GM06990 (cell line): ENCODE results near the gene RABEP1.

Source experiments
- DNase-seq: peaks from one replicate; pipeline ENCODE4 v3.0.0-alpha.2; 2011; ENCODE audit not compliant: insufficient read length; ENCODE audit errors: extremely low read depth
- H3K27me3 ChIP-seq: replicated peaks from 2 replicates; pipeline ENCODE4 v1.6.0; 2011; ENCODE audit warnings: low read length; ENCODE audit not compliant: control insufficient read depth, insufficient read depth
- H3K36me3 ChIP-seq: 2 replicates; pipeline ENCODE4 v1.5.1; 2011; ENCODE audit warnings: low read length; ENCODE audit not compliant: control insufficient read depth, insufficient read depth
- H3K4me3 ChIP-seq: replicated peaks from 2 replicates; pipeline ENCODE4 v1.5.1; 2011; ENCODE audit warnings: low read depth, mild to moderate bottlenecking, control low read depth, low read length
- TF ChIP-seq, protein P1 (sequence below): IDR thresholded peaks from 2 replicates; pipeline ENCODE4 v1.5.1; 2011; ENCODE audit warnings: low read length, control low read depth, mild to moderate bottlenecking, inconsistent platforms; ENCODE audit not compliant: insufficient read depth, poor library complexity, severe bottlenecking

RABEP1 gene

DNA sequence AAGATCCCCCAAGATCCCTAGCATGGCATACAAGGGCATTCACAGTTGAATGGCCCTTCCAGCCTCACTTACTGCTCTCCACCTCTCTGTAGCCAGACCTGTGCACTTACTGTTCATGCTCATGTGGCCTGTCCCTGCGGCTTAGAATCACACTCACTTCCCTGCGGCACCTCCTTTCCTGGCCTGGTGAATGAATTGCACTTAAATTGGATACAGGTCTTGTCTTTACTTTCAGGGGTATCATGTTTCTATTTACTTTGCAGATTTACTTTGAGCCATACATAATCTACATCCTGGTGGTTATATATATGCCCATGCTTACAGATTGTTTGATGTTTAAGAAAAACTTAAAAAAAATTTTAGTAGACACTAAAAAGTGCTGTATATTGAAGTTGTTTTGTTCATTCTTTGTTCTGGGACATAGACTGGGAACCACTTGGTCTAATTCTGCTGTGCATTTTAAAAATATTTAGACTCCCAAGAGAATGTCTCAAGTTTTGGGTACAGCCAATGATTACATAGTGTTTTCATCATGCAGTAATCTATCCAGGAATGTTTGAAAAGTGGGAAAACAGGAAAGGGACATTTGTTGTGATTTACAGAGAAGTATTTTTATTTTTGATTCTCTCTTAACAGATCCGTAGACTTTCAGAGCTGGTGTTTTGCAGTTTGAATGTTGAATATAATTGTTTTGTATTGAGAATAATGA lies 73.5 kb downstream of the RABEP1 start:
- DNase-seq = no peak
- Histone ChIP-seq H3K4me3 (no peak overlapping the region), H3K27me3 (no peaks in the 10 kb centered on the region), H3K36me3 (peaks cover 14% of the 10 kb centered on the region)
- TF ChIP-seq, protein P1, sequence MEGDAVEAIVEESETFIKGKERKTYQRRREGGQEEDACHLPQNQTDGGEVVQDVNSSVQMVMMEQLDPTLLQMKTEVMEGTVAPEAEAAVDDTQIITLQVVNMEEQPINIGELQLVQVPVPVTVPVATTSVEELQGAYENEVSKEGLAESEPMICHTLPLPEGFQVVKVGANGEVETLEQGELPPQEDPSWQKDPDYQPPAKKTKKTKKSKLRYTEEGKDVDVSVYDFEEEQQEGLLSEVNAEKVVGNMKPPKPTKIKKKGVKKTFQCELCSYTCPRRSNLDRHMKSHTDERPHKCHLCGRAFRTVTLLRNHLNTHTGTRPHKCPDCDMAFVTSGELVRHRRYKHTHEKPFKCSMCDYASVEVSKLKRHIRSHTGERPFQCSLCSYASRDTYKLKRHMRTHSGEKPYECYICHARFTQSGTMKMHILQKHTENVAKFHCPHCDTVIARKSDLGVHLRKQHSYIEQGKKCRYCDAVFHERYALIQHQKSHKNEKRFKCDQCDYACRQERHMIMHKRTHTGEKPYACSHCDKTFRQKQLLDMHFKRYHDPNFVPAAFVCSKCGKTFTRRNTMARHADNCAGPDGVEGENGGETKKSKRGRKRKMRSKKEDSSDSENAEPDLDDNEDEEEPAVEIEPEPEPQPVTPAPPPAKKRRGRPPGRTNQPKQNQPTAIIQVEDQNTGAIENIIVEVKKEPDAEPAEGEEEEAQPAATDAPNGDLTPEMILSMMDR = no peak

DNA sequence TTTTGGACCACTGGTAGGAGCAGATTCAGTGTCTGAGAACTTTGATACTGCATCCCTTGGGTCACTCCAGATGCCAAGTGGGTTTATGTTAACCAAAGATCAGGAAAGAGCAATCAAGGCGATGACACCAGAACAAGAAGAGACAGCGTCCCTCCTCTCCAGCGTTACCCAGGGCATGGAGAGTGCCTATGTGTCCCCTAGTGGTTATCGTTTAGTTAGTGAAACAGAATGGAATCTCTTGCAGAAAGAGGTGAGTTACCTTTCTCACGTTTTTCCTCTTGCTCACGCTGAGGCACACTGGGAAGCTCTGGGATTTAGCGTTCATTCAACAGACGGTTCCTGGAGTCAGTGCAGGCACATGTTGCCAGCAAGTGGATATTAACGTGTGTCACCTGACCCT lies 79.3 kb downstream of the RABEP1 start:
- TF ChIP-seq, protein P1 = no peak
- peaks cover 16% of the 10 kb centered on the region for H3K36me3 ChIP-seq
- H3K4me3 ChIP-seq = no peak overlapping the region
- no peaks in the 10 kb centered on the region for H3K27me3 ChIP-seq
- DNase-seq = no peak

DNA sequence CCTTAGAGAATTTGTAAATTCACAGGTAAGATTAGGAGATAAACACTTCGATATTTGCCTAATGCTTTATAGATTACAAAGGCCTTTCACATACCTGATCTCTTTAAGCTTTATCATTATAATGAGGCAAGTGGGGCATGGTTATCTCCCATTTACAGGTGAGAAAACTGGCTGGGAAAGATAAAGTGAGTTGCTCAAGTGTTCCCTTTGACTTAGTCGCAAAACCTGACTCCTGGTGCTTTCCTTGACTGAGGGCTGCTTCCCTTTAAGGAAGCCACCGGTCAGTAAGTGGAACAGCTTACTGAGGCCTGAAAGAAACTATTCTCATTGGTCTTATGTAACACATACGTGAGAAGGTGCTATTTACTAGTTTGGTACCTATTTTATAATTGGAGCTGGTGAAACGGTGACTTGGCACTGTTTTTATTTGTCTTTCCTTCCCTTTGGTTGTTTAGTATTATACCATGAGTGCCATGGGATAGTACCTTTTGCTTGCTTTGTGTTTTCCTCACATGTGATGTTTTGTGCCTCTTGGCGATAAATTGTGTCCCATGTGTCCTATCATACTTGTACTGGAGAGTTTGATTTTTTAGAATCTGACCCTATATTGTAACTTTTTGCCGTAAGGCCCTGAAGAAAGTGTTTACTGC lies 80.2 kb downstream of the RABEP1 start:
- Histone ChIP-seq H3K27me3 (no peaks in the 10 kb centered on the region), H3K4me3 (no peak overlapping the region), H3K36me3 (peaks cover 16% of the 10 kb centered on the region)
- DNase-seq = no peak
- TF ChIP-seq, protein P1 = no peak

DNA sequence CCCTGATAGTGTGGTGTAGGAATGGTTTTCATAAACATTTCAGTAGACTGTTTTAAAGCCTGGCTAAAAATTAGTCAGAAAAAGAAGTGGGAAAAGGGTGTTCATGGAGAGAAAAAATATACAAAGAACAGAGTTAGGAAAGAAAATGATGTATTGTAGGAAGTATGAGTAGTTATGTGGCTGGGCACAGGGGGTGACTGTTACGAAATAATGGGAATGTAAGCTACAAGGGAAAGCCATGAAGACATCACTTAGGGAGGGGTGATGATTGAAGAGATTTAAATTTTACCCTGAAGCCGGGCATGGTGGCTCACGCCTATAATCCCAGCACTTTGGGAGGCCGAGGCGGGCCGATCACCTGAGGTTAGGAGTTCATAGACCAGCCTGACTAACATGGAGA lies 82.1 kb downstream of the RABEP1 start:
- H3K36me3 ChIP-seq = peaks cover 16% of the 10 kb centered on the region
- DNase-seq = no peak
- H3K4me3 ChIP-seq = no peak overlapping the region
- H3K27me3 ChIP-seq = no peaks in the 10 kb centered on the region
- TF ChIP-seq, protein P1 = no peak

DNA sequence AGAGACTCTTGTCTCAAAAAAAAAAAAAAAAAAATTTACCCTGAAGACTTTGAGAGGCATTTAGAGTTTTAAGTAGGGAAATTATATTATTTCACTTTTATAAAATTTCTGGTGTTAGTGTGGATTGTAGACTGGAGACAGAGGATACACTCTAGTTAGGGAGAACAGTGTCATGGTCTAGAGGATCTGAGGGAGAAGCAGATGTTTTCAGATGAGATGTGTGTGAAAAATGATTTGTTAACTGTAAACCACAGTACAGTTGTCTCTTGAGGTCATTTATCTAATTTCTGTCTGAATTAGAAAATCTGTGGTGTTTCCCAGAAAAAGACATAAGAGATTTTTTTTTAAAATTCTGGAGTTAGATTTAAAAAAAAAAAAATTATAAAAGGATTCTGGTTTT lies 82.6 kb downstream of the RABEP1 start:
- Histone ChIP-seq H3K4me3 (no peak overlapping the region), H3K36me3 (peaks cover 16% of the 10 kb centered on the region), H3K27me3 (no peaks in the 10 kb centered on the region)
- TF ChIP-seq, protein P1 = no peak
- DNase-seq = no peak
